SU-DHL-6 (cell line): ENCODE measurements around the gene CADPS.

Source experiments
- H2AFZ ChIP-seq: fragments of 200-600 bp; sonication (generic); 2 replicates; pipeline ENCODE4 v1.6.1; 2014; ENCODE audit warnings: low read depth, mild to moderate bottlenecking, moderate library complexity, mixed read lengths, antibody characterized with exemption, low read length; ENCODE audit not compliant: severe bottlenecking
- H3F3A ChIP-seq: fragments of 200-600 bp; shearing (Covaris generic); 2 replicates; pipeline ENCODE4 v1.6.0; 2016; ENCODE audit warnings: antibody characterized with exemption, mild to moderate bottlenecking; ENCODE audit not compliant: insufficient read depth
- H3K27ac ChIP-seq: fragments of 200-600 bp; sonication (generic); 2 replicates; pipeline ENCODE4 v1.5.1; 2016; ENCODE audit warnings: low read depth, mild to moderate bottlenecking, low read length, moderate library complexity, mixed read lengths
- H3K27me3 ChIP-seq: fragments of 200-600 bp; sonication (generic), shearing (Covaris generic); 2 replicates; pipeline ENCODE4 v1.6.0; 2014; ENCODE audit warnings: mild to moderate bottlenecking, low read length
- H3K36me3 ChIP-seq: fragments of 200-600 bp; sonication (generic); 2 replicates; pipeline ENCODE4 v1.6.1; 2014; ENCODE audit warnings: mild to moderate bottlenecking, low read length, mixed read lengths
- H3K4me2 ChIP-seq: fragments of 300-600, 200-600 bp; shearing (Covaris generic), sonication (generic); 2 replicates; pipeline ENCODE4 v1.6.0; 2014; ENCODE audit warnings: low read length, low read depth, mild to moderate bottlenecking; ENCODE audit not compliant: poor library complexity, severe bottlenecking
- H3K4me3 ChIP-seq: fragments of 200-600 bp; sonication (generic); 2 replicates; pipeline ENCODE4 v1.5.1; 2014; ENCODE audit warnings: antibody characterized with exemption, low read length, mild to moderate bottlenecking, mixed read lengths; ENCODE audit not compliant: insufficient read depth, poor library complexity, severe bottlenecking
- H3K79me2 ChIP-seq: fragments of 200-600 bp; sonication (generic); 2 replicates; pipeline ENCODE4 v1.6.1; 2014; ENCODE audit warnings: mild to moderate bottlenecking, low read length, moderate library complexity; ENCODE audit not compliant: insufficient read depth
- H3K9ac ChIP-seq: fragments of 200-600 bp; sonication (generic); 2 replicates; pipeline ENCODE4 v1.7.0; 2014; ENCODE audit warnings: mild to moderate bottlenecking, low read length
- H3K9me2 ChIP-seq: fragments of 200-600 bp; sonication (generic); replicated peaks from 2 replicates; pipeline ENCODE4 v1.6.1; 2014; ENCODE audit warnings: low read length; ENCODE audit not compliant: insufficient read depth
- H3K9me3 ChIP-seq: fragments of 200-600 bp; sonication (generic); 2 replicates; pipeline ENCODE4 v1.6.1; 2014; ENCODE audit warnings: low read length, mixed read lengths; ENCODE audit not compliant: insufficient read depth
- H4K20me1 ChIP-seq: fragments of 200-600 bp; sonication (generic); 2 replicates; pipeline ENCODE4 v1.6.1; 2014; ENCODE audit warnings: low read depth, mild to moderate bottlenecking, antibody characterized with exemption, low read length, moderate library complexity, mixed read lengths
- CTCF ChIP-seq: fragments of 200-600 bp; sonication (generic); IDR thresholded peaks from one replicate; pipeline ENCODE4 v1.5.1; 2017; ENCODE audit warnings: antibody characterized with exemption, mild to moderate bottlenecking, low read length, moderate library complexity; ENCODE audit not compliant: insufficient read depth, poor library complexity, severe bottlenecking
- EZH2phosphoT487 ChIP-seq: fragments of 200-600 bp; sonication (generic), shearing (Covaris generic); conservative IDR thresholded peaks from 2 replicates; pipeline ENCODE4 v1.6.1; 2018; ENCODE audit warnings: mild to moderate bottlenecking, antibody characterized with exemption, low read length, moderate library complexity, mixed read lengths

Gene CADPS

GRCh38 chr3:62376454-62376720 is 498.8 kb downstream of the CADPS start:
- Histone ChIP-seq H3K36me3 (no peaks in the 10 kb centered on the region), H3K9ac (no peak overlapping the region), H4K20me1 (no peaks in the 10 kb centered on the region), H3K27me3 (peaks cover 3% of the 10 kb centered on the region; the same call in 1 of the 2 replicates), H3K9me2 (no peaks in the 10 kb centered on the region), H3K4me3 (no peak overlapping the region), H3K27ac (no peak overlapping the region), H3K79me2 (no peaks in the 10 kb centered on the region), H3K4me2 (no peak overlapping the region), H2AFZ (no peak overlapping the region), H3F3A (no peaks in the 10 kb centered on the region), H3K9me3 (no peaks in the 10 kb centered on the region)
- no peak for TF ChIP-seq EZH2phosphoT487

GRCh38 chr3:62375655-62376453 is 499.4 kb downstream of the CADPS start:
- Histone ChIP-seq H3K79me2 (no peaks in the 10 kb centered on the region), H3F3A (no peaks in the 10 kb centered on the region), H3K27me3 (peaks cover 3% of the 10 kb centered on the region; the same call in 1 of the 2 replicates), H3K4me3 (no peak overlapping the region), H3K9me2 (no peaks in the 10 kb centered on the region), H3K9me3 (no peaks in the 10 kb centered on the region), H3K9ac (no peak overlapping the region), H4K20me1 (no peaks in the 10 kb centered on the region), H3K27ac (no peak overlapping the region), H2AFZ (no peak overlapping the region), H3K36me3 (no peaks in the 10 kb centered on the region), H3K4me2 (no peak overlapping the region)
- TF ChIP-seq CTCF = no peak
- no peak for TF ChIP-seq EZH2phosphoT487

GRCh38 chr3:62374341-62375218 is 500.6 kb downstream of the CADPS start:
- Histone ChIP-seq H3K9me3 (no peaks in the 10 kb centered on the region), H2AFZ (no peak overlapping the region), H3K36me3 (no peaks in the 10 kb centered on the region), H3F3A (no peaks in the 10 kb centered on the region), H3K27ac (no peak overlapping the region), H3K9ac (no peak overlapping the region), H3K27me3 (peaks cover 3% of the 10 kb centered on the region; the same call in 1 of the 2 replicates), H4K20me1 (no peaks in the 10 kb centered on the region), H3K4me3 (no peak overlapping the region), H3K9me2 (no peaks in the 10 kb centered on the region), H3K79me2 (no peaks in the 10 kb centered on the region), H3K4me2 (no peak overlapping the region)
- TF ChIP-seq CTCF = no peak
- no peak for TF ChIP-seq EZH2phosphoT487
